Measurements from ENCODE around the gene FXYD5. TPM values are rescaled to one million over a fixed set of nuclear protein-coding genes. Genes with fewer than 3 reads are reported as not detected.

The FXYD5 gene
- total RNA-seq, 1 experiment from 2014 or later = 100 TPM

GRCh38 chr19:35207391-35207871 is 52.9 kb downstream of the FXYD5 start:
- no peaks in the 10 kb centered on the region for H3K27me3 ChIP-seq (ENCODE audit: insufficient read depth, low read length)
- Mint-ChIP-seq H3K9me3 (no peaks in the 10 kb centered on the region; a peak in 2 of 5 replicates), H3K4me1 (peaks cover 37 to 45% of the 10 kb centered on the region in 2 experiments), H3K36me3 (ENCODE audit: insufficient read depth in 1 of 3, low read depth in 3 of 3) (no peaks in the 10 kb centered on the region; a peak in 1 of 7 replicates), H3K4me3 (no peak overlapping the region), H3K27ac (no peak overlapping the region), H3K27me3 (ENCODE audit: low read depth) (no peaks in the 10 kb centered on the region; the same call in 1 of the 2 replicates)
- H3K79me1 ChIP-seq (ENCODE audit: insufficient read depth, low read depth, low read length, poor library complexity, severe bottlenecking) = no peaks in the 10 kb centered on the region
- no peak overlapping the region for H2AK5ac ChIP-seq (ENCODE audit: insufficient read length, low read length)
- no peak overlapping the region; the same call in 1 of the 2 replicates for H2BK15ac ChIP-seq (ENCODE audit: low read depth, low read length)
- no peak overlapping the region for H3K56ac ChIP-seq (ENCODE audit: insufficient read length, low read depth, low read length)
- no CpG with 5 or more reads among the region's 8 CpGs for WGBS (ENCODE audit: extremely low coverage, insufficient read length, low lambda C conversion rate)
- no peak overlapping the region for H2AFZ ChIP-seq (ENCODE audit: low read length)
- no peak for DNase-seq
- H3K4me2 ChIP-seq (ENCODE audit: insufficient read depth, insufficient read length, low read length) = no peak overlapping the region
- H4K20me1 ChIP-seq (ENCODE audit: control insufficient read depth, insufficient read depth, insufficient read length) = no peaks in the 10 kb centered on the region
- no peak overlapping the region for H3K14ac ChIP-seq (ENCODE audit: insufficient read depth, low read length)
- H3K23ac ChIP-seq (ENCODE audit: insufficient read length, low read depth, low read length) = no peak overlapping the region
- no peak overlapping the region for H3K9ac ChIP-seq (ENCODE audit: extremely low read depth, insufficient read length, low read length)
- no peak overlapping the region for H4K8ac ChIP-seq (replicated peaks; ENCODE audit: insufficient read length, low read depth, low read length)
- H2BK120ac ChIP-seq (ENCODE audit: low read depth, low read length, poor library complexity, severe bottlenecking) = no peak overlapping the region
- no peak overlapping the region for H4K5ac ChIP-seq (ENCODE audit: insufficient read length, low read depth, low read length)
- peaks cover 12% of the 10 kb centered on the region for H3K4me1 ChIP-seq (ENCODE audit: insufficient read depth, low read length)
- no peaks in the 10 kb centered on the region for H3K9me3 ChIP-seq (ENCODE audit: control insufficient read depth, low read depth, low read length)
- TF ChIP-seq CTCF (conservative IDR thresholded peaks at IDR 0.05) = no peak
- H3K18ac ChIP-seq (ENCODE audit: insufficient read length, low read depth, low read length) = no peak overlapping the region
- H3K27ac ChIP-seq (ENCODE audit: insufficient read length, low read depth, low read length) = no peak overlapping the region
- no peak overlapping the region for H2BK20ac ChIP-seq (ENCODE audit: low read depth, low read length, poor library complexity, severe bottlenecking)
- no peaks in the 10 kb centered on the region for H3K79me2 ChIP-seq (ENCODE audit: insufficient read depth, low read length)
- no peak overlapping the region for H3T11ph ChIP-seq (ENCODE audit: low read length)
- H3K23me2 ChIP-seq (ENCODE audit: insufficient read length, low read depth, low read length, poor library complexity, severe bottlenecking) = no peaks in the 10 kb centered on the region
- no peak overlapping the region for H2BK5ac ChIP-seq (ENCODE audit: insufficient read length, low read length)
- no peak overlapping the region for H2BK12ac ChIP-seq (ENCODE audit: insufficient read length, low read depth, low read length)
- H3K4ac ChIP-seq (ENCODE audit: low read depth, low read length) = no peak overlapping the region
- H4K91ac ChIP-seq (ENCODE audit: insufficient read length, low read depth, low read length) = no peak overlapping the region
